HG02759 (cell line): Measurements from ENCODE around the gene KRTAP2-2.
"Not testable (repeated sequence)": the region's sequence is repeated elsewhere in the genome, so short reads cannot be mapped to it uniquely, and the experiment has no call there.

ENCODE experiments used
- ATAC-seq: cut with Tn5 transposase; IDR thresholded peaks from one replicate; pipeline ENCODE4 v1.9.1; 2021; ENCODE audit warnings: mild to moderate bottlenecking, moderate library complexity; ENCODE audit not compliant: unreplicated experiment

The KRTAP2-2 gene

GRCh38 chr17:41055130-41055529 is at the start of gene KRTAP2-2:
Gene KRTAP2-2 (minus strand): TSS chr17:41055230. CDS start chr17:41055211, 19 bp downstream.
- not testable (repeated sequence) for ATAC-seq

GRCh38 chr17:41104386-41105038 is 49.5 kb upstream of the KRTAP2-2 start:
- ATAC-seq, result not testable (repeated sequence)

GRCh38 chr17:41103896-41104295 is 48.9 kb upstream of the KRTAP2-2 start:
- ATAC-seq, result no peak

- no peak for ATAC-seq
Observed at GRCh38 chr17:41101586-41102259, 46.7 kb upstream of the KRTAP2-2 start, which contains the start of gene KRTAP4-16. Gene KRTAP4-16 (minus strand): TSS chr17:41102209. CDS start chr17:41102209, 0 bp downstream.

GRCh38 chr17:41099682-41100480 is 44.9 kb upstream of the KRTAP2-2 start:
- ATAC-seq, result not testable (repeated sequence)

- ATAC-seq, result no peak
Observed at GRCh38 chr17:41098481-41098880, 43.5 kb upstream of the KRTAP2-2 start.

GRCh38 chr17:41098042-41098441 is 43.0 kb upstream of the KRTAP2-2 start, which contains the start of gene KRTAP4-8:
Gene KRTAP4-8 (minus strand): TSS chr17:41098142. CDS start chr17:41098084, 58 bp downstream.
- no peak for ATAC-seq

GRCh38 chr17:41096055-41096454 is 41.0 kb upstream of the KRTAP2-2 start:
- no peak for ATAC-seq

GRCh38 chr17:41088760-41089352 is 33.8 kb upstream of the KRTAP2-2 start:
- not testable (repeated sequence) for ATAC-seq

GRCh38 chr17:41084100-41084856 is 29.2 kb upstream of the KRTAP2-2 start, which contains the start of gene KRTAP4-7:
Gene KRTAP4-7 (plus strand): TSS chr17:41084150. CDS start chr17:41084207, 57 bp downstream.
- not testable (repeated sequence) for ATAC-seq

GRCh38 chr17:41083427-41083826 is 28.4 kb upstream of the KRTAP2-2 start:
- ATAC-seq, result not testable (repeated sequence)

- no peak for ATAC-seq
Observed at GRCh38 chr17:41082626-41083025, 27.6 kb upstream of the KRTAP2-2 start.

GRCh38 chr17:41076788-41077187 is 21.8 kb upstream of the KRTAP2-2 start:
- no peak for ATAC-seq

- ATAC-seq, result no peak
Observed at GRCh38 chr17:41073676-41074075, 18.6 kb upstream of the KRTAP2-2 start.

GRCh38 chr17:41071606-41072360 is 16.8 kb upstream of the KRTAP2-2 start:
- ATAC-seq, result no peak

GRCh38 chr17:41069031-41069430 is 14.0 kb upstream of the KRTAP2-2 start:
- no peak for ATAC-seq

- no peak for ATAC-seq
Observed at GRCh38 chr17:41067281-41067680, 12.3 kb upstream of the KRTAP2-2 start.

- no peak for ATAC-seq
Observed at GRCh38 chr17:41065829-41066624, 11.0 kb upstream of the KRTAP2-2 start, which contains the start of gene KRTAP2-4. Gene KRTAP2-4 (minus strand): TSS chr17:41065879. CDS start chr17:41065845, 34 bp downstream.
